ENCODE results near the gene WBP4.
A peak's percentile ranks its signal among the peaks of the same experiment; 100 is the strongest.
"Not testable (repeated sequence)": the region's sequence is repeated elsewhere in the genome, so short reads cannot be mapped to it uniquely, and the experiment has no call there.

WBP4 gene

GRCh38 chr13:41107104-41107571 is 45.8 kb downstream of the WBP4 start:
- no peak for DNase-seq (ENCODE audit: low spot score)
- no peak for TF ChIP-seq CTCF (conservative IDR thresholded peaks at IDR 0.05; ENCODE audit: low read depth)
- POLR2A ChIA-PET (ENCODE audit: low non-redundant PET), result no interaction called here
- CTCF ChIA-PET, result no interaction called here
- H3K27ac ChIP-seq, result no peak overlapping the region

- ChIA-PET POLR2A (ENCODE audit: low non-redundant PET) (no interaction called here), CTCF (no interaction called here)
- TF ChIP-seq CTCF (conservative IDR thresholded peaks at IDR 0.05; ENCODE audit: low read depth), result no peak
- no peak overlapping the region for H3K27ac ChIP-seq
- DNase-seq (ENCODE audit: low spot score), result no peak
These were observed 46.3 kb downstream of the WBP4 start for GRCh38 chr13:41107584-41108014.

- no peak for TF ChIP-seq CTCF (conservative IDR thresholded peaks at IDR 0.05; ENCODE audit: low read depth)
- H3K27ac ChIP-seq, result no peak overlapping the region
- CTCF ChIA-PET, result interaction anchor here (0.6 kb wide), 2 partner anchors 19 to 89 kb away, joined by 3 read pairs; no protein-coding TSS in a partner anchor
- POLR2A ChIA-PET (ENCODE audit: low non-redundant PET), result interaction anchor here (0.5 kb wide), 1 partner anchor 172 kb away, joined by 9 read pairs; no protein-coding TSS in a partner anchor
- no peak for DNase-seq (ENCODE audit: low spot score)
These were observed 50.1 kb downstream of the WBP4 start for GRCh38 chr13:41111454-41111853.

- DNase-seq (ENCODE audit: low spot score), result peak; percentile 31
- ChIA-PET POLR2A (ENCODE audit: low non-redundant PET) (no interaction called here), CTCF (interaction anchor here (0.6 kb wide), 1 partner anchor 112 kb away, joined by 3 read pairs; no protein-coding TSS in a partner anchor)
- no peak for TF ChIP-seq CTCF (conservative IDR thresholded peaks at IDR 0.05; ENCODE audit: low read depth)
- H3K27ac ChIP-seq, result no peak overlapping the region
These were observed 56.6 kb downstream of the WBP4 start for GRCh38 chr13:41117869-41118268.

- no peak overlapping the region for H3K27ac ChIP-seq
- POLR2A ChIA-PET (ENCODE audit: low non-redundant PET), result no interaction called here
- no peak for DNase-seq (ENCODE audit: low spot score)
- CTCF ChIA-PET, result no interaction called here
- TF ChIP-seq CTCF (conservative IDR thresholded peaks at IDR 0.05; ENCODE audit: low read depth), result no peak
These were observed 61.5 kb downstream of the WBP4 start for GRCh38 chr13:41122838-41123237.

GRCh38 chr13:41127701-41128100 is 66.4 kb downstream of the WBP4 start:
- ChIA-PET CTCF (no interaction called here), POLR2A (ENCODE audit: low non-redundant PET) (no interaction called here)
- no peak for DNase-seq (ENCODE audit: low spot score)
- H3K27ac ChIP-seq, result no peak overlapping the region
- TF ChIP-seq CTCF (conservative IDR thresholded peaks at IDR 0.05; ENCODE audit: low read depth), result no peak

- POLR2A ChIA-PET (ENCODE audit: low non-redundant PET), result no interaction called here
- TF ChIP-seq CTCF (conservative IDR thresholded peaks at IDR 0.05; ENCODE audit: low read depth), result no peak
- no peak for DNase-seq (ENCODE audit: low spot score)
- CTCF ChIA-PET, result no interaction called here
- H3K27ac ChIP-seq, result no peak overlapping the region
These were observed 69.0 kb downstream of the WBP4 start for GRCh38 chr13:41130356-41130755.

GRCh38 chr13:41131189-41131588 is 69.9 kb downstream of the WBP4 start:
- CTCF ChIA-PET; POLR2A ChIA-PET (ENCODE audit: low non-redundant PET); H3K27ac ChIP-seq; DNase-seq (ENCODE audit: low spot score): not testable (repeated sequence)

- not testable (repeated sequence) for DNase-seq (ENCODE audit: low spot score)
These were observed 70.6 kb downstream of the WBP4 start for GRCh38 chr13:41131660-41132511.

More at GRCh38 chr13:41131660-41132511, 70.6 kb downstream of the WBP4 start:
- POLR2A ChIA-PET (ENCODE audit: low non-redundant PET); CTCF ChIA-PET: not testable (repeated sequence)
- H3K27ac ChIP-seq, result peak overlapping the region; percentile 86

Measured in RWPE1 (cell line).